Measurements from ENCODE around the gene CASP9.

DNA sequence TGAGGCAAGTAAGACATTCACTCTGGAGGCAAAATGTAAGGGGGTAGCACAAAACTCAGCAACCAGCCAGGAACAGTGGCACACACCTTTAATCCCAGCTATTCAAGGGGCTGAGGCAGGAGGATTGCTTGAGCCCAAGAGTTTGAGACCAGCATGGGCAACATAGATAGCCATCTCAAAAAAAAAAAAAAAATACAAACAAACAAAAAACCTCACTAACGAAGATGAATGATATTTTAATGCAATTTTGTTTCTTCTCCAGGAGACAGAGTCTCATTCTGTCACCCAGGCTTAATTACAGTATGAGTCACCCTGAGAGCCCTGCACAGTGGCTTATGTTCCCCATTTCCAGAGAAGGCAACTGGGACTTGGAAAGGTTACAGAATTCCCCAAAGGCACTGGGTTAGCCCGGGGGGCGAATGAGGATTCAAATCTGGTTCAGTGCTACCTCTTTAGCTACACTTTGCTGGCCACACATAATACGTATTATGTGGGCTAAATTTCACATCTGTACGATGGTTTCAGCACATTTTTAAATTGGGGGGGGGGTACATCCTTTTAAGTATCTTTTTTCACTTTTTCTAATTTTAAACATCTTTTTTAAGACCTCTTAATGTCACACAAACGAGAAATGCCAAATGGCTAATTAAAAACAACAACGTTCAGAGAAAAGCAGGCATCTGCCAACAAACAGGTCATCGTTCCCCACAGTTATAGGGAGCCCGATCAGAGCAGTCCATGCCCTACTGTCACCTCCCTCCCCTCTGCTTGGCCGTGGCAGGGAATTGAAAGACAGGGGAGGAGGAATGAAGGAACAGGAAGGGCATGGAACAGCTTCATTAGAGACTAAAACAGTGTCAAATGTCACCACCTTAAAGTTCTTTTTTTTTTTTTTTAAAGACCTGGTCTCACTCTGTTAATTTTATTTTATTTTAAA is 64.0 kb downstream of the CASP9 start:
- TF ChIP-seq CHD2 (IDR thresholded peaks at IDR 0.05; ENCODE audit: borderline replicate concordance, low read depth, low read length), result no peak
- no peak for TF ChIP-seq FOXK2 (IDR thresholded peaks at IDR 0.05)
- TF ChIP-seq, protein P1, sequence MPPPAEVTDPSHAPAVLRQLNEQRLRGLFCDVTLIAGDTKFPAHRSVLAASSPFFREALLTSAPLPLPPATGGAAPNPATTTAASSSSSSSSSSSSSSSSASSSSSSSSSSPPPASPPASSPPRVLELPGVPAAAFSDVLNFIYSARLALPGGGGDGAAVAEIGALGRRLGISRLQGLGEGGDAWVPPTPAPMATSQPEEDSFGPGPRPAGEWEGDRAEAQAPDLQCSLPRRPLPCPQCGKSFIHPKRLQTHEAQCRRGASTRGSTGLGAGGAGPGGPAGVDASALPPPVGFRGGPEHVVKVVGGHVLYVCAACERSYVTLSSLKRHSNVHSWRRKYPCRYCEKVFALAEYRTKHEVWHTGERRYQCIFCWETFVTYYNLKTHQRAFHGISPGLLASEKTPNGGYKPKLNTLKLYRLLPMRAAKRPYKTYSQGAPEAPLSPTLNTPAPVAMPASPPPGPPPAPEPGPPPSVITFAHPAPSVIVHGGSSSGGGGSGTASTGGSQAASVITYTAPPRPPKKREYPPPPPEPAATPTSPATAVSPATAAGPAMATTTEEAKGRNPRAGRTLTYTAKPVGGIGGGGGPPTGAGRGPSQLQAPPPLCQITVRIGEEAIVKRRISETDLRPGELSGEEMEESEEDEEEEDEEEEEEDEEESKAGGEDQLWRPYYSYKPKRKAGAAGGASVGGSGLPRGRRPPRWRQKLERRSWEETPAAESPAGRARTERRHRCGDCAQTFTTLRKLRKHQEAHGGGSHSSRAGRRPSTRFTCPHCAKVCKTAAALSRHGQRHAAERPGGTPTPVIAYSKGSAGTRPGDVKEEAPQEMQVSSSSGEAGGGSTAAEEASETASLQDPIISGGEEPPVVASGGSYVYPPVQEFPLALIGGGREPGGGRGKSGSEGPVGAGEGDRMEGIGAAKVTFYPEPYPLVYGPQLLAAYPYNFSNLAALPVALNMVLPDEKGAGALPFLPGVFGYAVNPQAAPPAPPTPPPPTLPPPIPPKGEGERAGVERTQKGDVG (CRISPR knock-in tag; IDR thresholded peaks at IDR 0.05), result no peak
- no peak for TF ChIP-seq SMC3 (IDR thresholded peaks at IDR 0.05; ENCODE audit: borderline replicate concordance, low read length)
- TF ChIP-seq, protein P2, sequence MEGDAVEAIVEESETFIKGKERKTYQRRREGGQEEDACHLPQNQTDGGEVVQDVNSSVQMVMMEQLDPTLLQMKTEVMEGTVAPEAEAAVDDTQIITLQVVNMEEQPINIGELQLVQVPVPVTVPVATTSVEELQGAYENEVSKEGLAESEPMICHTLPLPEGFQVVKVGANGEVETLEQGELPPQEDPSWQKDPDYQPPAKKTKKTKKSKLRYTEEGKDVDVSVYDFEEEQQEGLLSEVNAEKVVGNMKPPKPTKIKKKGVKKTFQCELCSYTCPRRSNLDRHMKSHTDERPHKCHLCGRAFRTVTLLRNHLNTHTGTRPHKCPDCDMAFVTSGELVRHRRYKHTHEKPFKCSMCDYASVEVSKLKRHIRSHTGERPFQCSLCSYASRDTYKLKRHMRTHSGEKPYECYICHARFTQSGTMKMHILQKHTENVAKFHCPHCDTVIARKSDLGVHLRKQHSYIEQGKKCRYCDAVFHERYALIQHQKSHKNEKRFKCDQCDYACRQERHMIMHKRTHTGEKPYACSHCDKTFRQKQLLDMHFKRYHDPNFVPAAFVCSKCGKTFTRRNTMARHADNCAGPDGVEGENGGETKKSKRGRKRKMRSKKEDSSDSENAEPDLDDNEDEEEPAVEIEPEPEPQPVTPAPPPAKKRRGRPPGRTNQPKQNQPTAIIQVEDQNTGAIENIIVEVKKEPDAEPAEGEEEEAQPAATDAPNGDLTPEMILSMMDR (IDR thresholded peaks at IDR 0.05 in 2 of 3, conservative IDR thresholded peaks at IDR 0.05 in 1 of 3; ENCODE audit: control insufficient read depth in 2 of 3, extremely low read depth in 1 of 3, insufficient read depth in 1 of 3, low read depth in 3 of 3, low read length in 3 of 3), result no peak
- no peak for TF ChIP-seq HDAC2 (IDR thresholded peaks at IDR 0.05)

Data from GM12878 (cell line).